Right renal pelvis (tissue), 4 donors: ENCODE data around the gene NRG2. TPM values are rescaled to one million over a fixed set of nuclear protein-coding genes. Genes with fewer than 3 reads are reported as not detected.
A peak's percentile ranks its signal among the peaks of the same experiment; 100 is the strongest.

Source experiments
- DNase-seq, 4 donors: peaks; one replicate each; pipeline ENCODE4 v3.0.0-alpha.2; 2013; ENCODE audit warnings: low read depth in 4 of 4, low spot score in 3 of 4, missing footprints in 1 of 4
- polyA plus RNA-seq, 4 donors: library from polyadenylated mRNA; unstranded; fragments of 120-200 nt; gene quantifications; one replicate each; pipeline ENCODE4 v1.2.1, GENCODE V29; 2013; ENCODE audit not compliant: insufficient read length in 4 of 4

NRG2 gene
- polyA plus RNA-seq, 4 donors: 1.3 to 1.6 (median 1.3) TPM

GRCh38 chr5:139975942-139976341, 67.2 kb downstream of the NRG2 start:
- no peak for DNase-seq

- no peak for DNase-seq
Measured at GRCh38 chr5:139975306-139975705, 67.8 kb downstream of the NRG2 start.

- DNase-seq: no peak
Measured at GRCh38 chr5:139974661-139975060, 68.4 kb downstream of the NRG2 start.

GRCh38 chr5:139971202-139971725, 71.8 kb downstream of the NRG2 start:
- no peak for DNase-seq

- DNase-seq: no peak
Measured at GRCh38 chr5:139969318-139969717, 73.8 kb downstream of the NRG2 start.

GRCh38 chr5:139968547-139969261, 74.4 kb downstream of the NRG2 start:
- DNase-seq: peak; percentile 65 to 83 (median 72)

GRCh38 chr5:139967353-139967752, 75.7 kb downstream of the NRG2 start:
- no peak for DNase-seq

- no peak for DNase-seq
Measured at GRCh38 chr5:139966856-139967255, 76.2 kb downstream of the NRG2 start.

- no peak for DNase-seq
Measured at GRCh38 chr5:139964994-139965565, 78.0 kb downstream of the NRG2 start.

GRCh38 chr5:139964266-139964993, 78.7 kb downstream of the NRG2 start:
- DNase-seq: no peak

GRCh38 chr5:139962445-139962844, 80.7 kb downstream of the NRG2 start:
- no peak for DNase-seq

- DNase-seq: no peak
Measured at GRCh38 chr5:139961435-139962157, 81.5 kb downstream of the NRG2 start.

- DNase-seq: no peak
Measured at GRCh38 chr5:139960723-139961383, 82.2 kb downstream of the NRG2 start.

GRCh38 chr5:139958432-139959148, 84.5 kb downstream of the NRG2 start:
- DNase-seq: no peak

GRCh38 chr5:139956342-139956741, 86.8 kb downstream of the NRG2 start:
- no peak for DNase-seq

GRCh38 chr5:139955616-139956273, 87.4 kb downstream of the NRG2 start:
- DNase-seq: no peak

- DNase-seq: no peak
Measured at GRCh38 chr5:139955053-139955605, 88.0 kb downstream of the NRG2 start.

- no peak for DNase-seq
Measured at GRCh38 chr5:139954462-139954861, 88.6 kb downstream of the NRG2 start.

- DNase-seq: no peak
Measured at GRCh38 chr5:139954022-139954421, 89.1 kb downstream of the NRG2 start.
